HepG2 (cell line): Measurements from ENCODE around the gene ALKBH2. TPM values are rescaled to one million over a fixed set of nuclear protein-coding genes. Genes with fewer than 3 reads are reported as not detected.

ENCODE experiments used
- AGO1 ChIP-seq: fragments of 200-400 bp; formaldehyde crosslinking; IDR thresholded peaks from 2 replicates; pipeline ENCODE4 v1.6.1; 2017; ENCODE audit warnings: mild to moderate bottlenecking, low read depth, low read length, moderate library complexity; ENCODE audit not compliant: poor library complexity, severe bottlenecking
- CEBPG ChIP-seq: IDR thresholded peaks from 2 replicates; pipeline ENCODE4 v1.6.1; 2016
- GFI1 ChIP-seq: sonication (generic); formaldehyde crosslinking; IDR thresholded peaks from 2 replicates; pipeline ENCODE4 v1.5.0; 2020; ENCODE audit warnings: missing genetic modification reagents, mild to moderate bottlenecking, borderline replicate concordance
- GPN1 ChIP-seq: sonication (generic); formaldehyde crosslinking; IDR thresholded peaks from 2 replicates; pipeline ENCODE4 v1.5.1; 2020; ENCODE audit warnings: missing genetic modification reagents, borderline replicate concordance
- MBD4 ChIP-seq: IDR thresholded peaks from 2 replicates; pipeline ENCODE4 v1.6.1; 2012; ENCODE audit warnings: low read length, inconsistent platforms, borderline replicate concordance
- NCOA5 ChIP-seq: sonication (generic); formaldehyde crosslinking; IDR thresholded peaks from 2 replicates; pipeline ENCODE4 v1.4.0; 2020; ENCODE audit warnings: missing genetic modification reagents
- PHB2 ChIP-seq: fragments of 450-650 bp; IDR thresholded peaks from 2 replicates; pipeline ENCODE4 v1.6.1; 2018; ENCODE audit not compliant: partially characterized antibody
- SAP130 ChIP-seq: IDR thresholded peaks from 2 replicates; pipeline ENCODE4 v1.6.1; 2016; ENCODE audit warnings: low read depth
- SIN3A ChIP-seq: IDR thresholded peaks from 2 replicates; pipeline ENCODE4 v1.6.1; 2011; ENCODE audit warnings: low read depth, mild to moderate bottlenecking, control low read depth, low read length, borderline replicate concordance
- ZFY ChIP-seq: sonication (generic); formaldehyde crosslinking; IDR thresholded peaks from 2 replicates; pipeline ENCODE4 v1.4.0; 2020; ENCODE audit warnings: missing genetic modification reagents
- ZNF121 ChIP-seq: sonication (generic); formaldehyde crosslinking; IDR thresholded peaks from 2 replicates; pipeline ENCODE4 v1.5.0; 2020; ENCODE audit warnings: mild to moderate bottlenecking, missing genetic modification reagents
- ZNF263 ChIP-seq: sonication (generic); formaldehyde crosslinking; IDR thresholded peaks from 2 replicates; pipeline ENCODE4 v1.4.0; 2020; ENCODE audit warnings: missing genetic modification reagents
- ZNF292 ChIP-seq: sonication (generic); formaldehyde crosslinking; IDR thresholded peaks from 2 replicates; pipeline ENCODE4 v1.8.1; 2022; ENCODE audit warnings: mild to moderate bottlenecking, low read depth, missing genetic modification reagents, borderline replicate concordance
- ZNF543 ChIP-seq: sonication (generic); formaldehyde crosslinking; IDR thresholded peaks from 2 replicates; pipeline ENCODE4 v1.4.0; 2020; ENCODE audit warnings: mild to moderate bottlenecking, missing genetic modification reagents
- ZNF777 ChIP-seq: sonication (generic); formaldehyde crosslinking; IDR thresholded peaks from 2 replicates; pipeline ENCODE4 v1.4.0; 2020; ENCODE audit warnings: missing genetic modification reagents
- ZSCAN21 ChIP-seq: sonication (generic); formaldehyde crosslinking; IDR thresholded peaks from 2 replicates; pipeline ENCODE4 v1.8.0; 2022; ENCODE audit warnings: mild to moderate bottlenecking, missing genetic modification reagents, moderate library complexity, borderline replicate concordance
- polyA plus RNA-seq, 8 experiments: library from polyadenylated mRNA; depleted of rRNA in 3 of 8; stranded (reverse) in 7 of 8; unstranded in 1 of 8; fragments of >200 nt; fragmentation: Illumina TruSeq in 4 of 8; extraction: Trizol in 4 of 8; gene quantifications; 2 replicates each; pipeline versions ENCODE4 v1.2.1 to v1.2.3, GENCODE V29; 2011 to 2016; ENCODE audit warnings: low read depth in 4 of 8, missing spikeins in 1 of 8, mixed read lengths in 1 of 8; ENCODE audit not compliant: insufficient read depth in 1 of 8
- total RNA-seq, 5 experiments: library from RNA; depleted of rRNA; stranded (reverse); fragments of >200 nt; fragmentation: Illumina TruSeq; extraction: Trizol; gene quantifications; 2 replicates each; pipeline ENCODE4 v1.2.3, GENCODE V29; 2016; ENCODE audit warnings: low read depth in 1 of 5
- TF ChIP-seq, protein P1 (sequence below): IDR thresholded peaks from 2 replicates; pipeline ENCODE4 v1.6.1; 2016
- TF ChIP-seq, protein P2 (sequence below): sonication (generic); formaldehyde crosslinking; IDR thresholded peaks from 2 replicates; pipeline ENCODE4 v1.4.0; 2020; ENCODE audit warnings: missing genetic modification reagents
- TF ChIP-seq, protein P3 (sequence below): sonication (generic); formaldehyde crosslinking; IDR thresholded peaks from 2 replicates; pipeline ENCODE4 v1.5.1; 2020; ENCODE audit warnings: mild to moderate bottlenecking, moderate library complexity, missing genetic modification reagents
- TF ChIP-seq, protein P4 (sequence below): sonication (generic); formaldehyde crosslinking; IDR thresholded peaks from 2 replicates; pipeline ENCODE4 v1.4.0; 2020; ENCODE audit warnings: mild to moderate bottlenecking, missing genetic modification reagents
- TF ChIP-seq, protein P5 (sequence below): sonication (generic); formaldehyde crosslinking; IDR thresholded peaks from 2 replicates; pipeline ENCODE4 v1.5.1; 2020; ENCODE audit warnings: missing genetic modification reagents, mild to moderate bottlenecking, borderline replicate concordance

Gene ALKBH2
- total and polyA plus RNA-seq, 2 of the 13 experiments (the other 11 are each of a cell fraction or from before 2014, with no cell fraction given) = 21.0 to 40.5 TPM

DNA sequence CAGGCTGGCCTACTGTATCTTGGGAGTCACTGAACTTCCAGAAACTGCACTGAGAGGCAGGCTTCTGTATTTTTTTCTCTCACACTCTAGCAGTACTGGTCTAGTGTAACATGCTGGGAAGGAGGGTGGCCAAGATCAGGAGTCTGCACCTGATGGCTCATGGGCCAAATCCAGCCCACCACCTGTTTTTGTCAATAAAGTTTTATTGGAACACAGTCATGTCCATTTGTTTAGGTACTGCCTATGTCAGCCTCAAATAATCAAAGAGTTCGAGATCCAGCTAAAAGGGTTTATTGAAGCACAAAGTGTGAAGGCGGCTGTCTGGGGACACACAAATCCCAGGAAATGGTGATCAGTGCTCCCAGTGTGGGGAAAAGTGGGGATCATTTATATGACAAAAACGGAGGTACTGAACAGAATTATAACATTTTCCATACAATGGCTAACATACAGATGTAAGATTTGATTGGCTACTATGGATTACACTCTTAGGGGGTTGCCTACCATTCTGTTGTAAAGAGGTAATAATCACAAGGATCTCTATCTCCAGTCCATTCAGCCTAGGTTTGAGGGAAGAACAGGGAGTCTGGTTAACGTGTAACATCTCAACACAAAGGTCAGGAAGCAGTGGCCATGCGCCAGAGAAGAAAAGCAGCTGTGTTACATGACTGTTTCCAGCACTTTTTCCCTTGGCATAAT is 28.0 kb downstream of the ALKBH2 start (continued):
- TF ChIP-seq, protein P1, sequence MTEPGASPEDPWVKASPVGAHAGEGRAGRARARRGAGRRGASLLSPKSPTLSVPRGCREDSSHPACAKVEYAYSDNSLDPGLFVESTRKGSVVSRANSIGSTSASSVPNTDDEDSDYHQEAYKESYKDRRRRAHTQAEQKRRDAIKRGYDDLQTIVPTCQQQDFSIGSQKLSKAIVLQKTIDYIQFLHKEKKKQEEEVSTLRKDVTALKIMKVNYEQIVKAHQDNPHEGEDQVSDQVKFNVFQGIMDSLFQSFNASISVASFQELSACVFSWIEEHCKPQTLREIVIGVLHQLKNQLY (CRISPR knock-in tag) = peak; percentile 51; the same call in 1 of the 2 replicates
- TF ChIP-seq ZSCAN21 (CRISPR knock-in tag) (no peak), ZNF777 (CRISPR knock-in tag) (no peak), ZNF292 (CRISPR knock-in tag) (0 out of 2 replicates have a peak, but pooled peaks have one; percentile 14), AGO1 (no peak), ZFY (CRISPR knock-in tag) (0 out of 2 replicates have a peak, but pooled peaks have one; percentile 10), NCOA5 (CRISPR knock-in tag) (no peak), GFI1 (CRISPR knock-in tag) (no peak), ZNF121 (peak; percentile 93), SAP130 (CRISPR knock-in tag) (peak; percentile 77), PHB2 (no peak), CEBPG (CRISPR knock-in tag) (0 out of 2 replicates have a peak, but pooled peaks have one; percentile 14), MBD4 (no peak), GPN1 (CRISPR knock-in tag) (no peak), SIN3A (no peak), ZNF543 (CRISPR knock-in tag) (no peak), ZNF263 (CRISPR knock-in tag) (peak; percentile 48; the same call in 1 of the 2 replicates)
- TF ChIP-seq, protein P2, sequence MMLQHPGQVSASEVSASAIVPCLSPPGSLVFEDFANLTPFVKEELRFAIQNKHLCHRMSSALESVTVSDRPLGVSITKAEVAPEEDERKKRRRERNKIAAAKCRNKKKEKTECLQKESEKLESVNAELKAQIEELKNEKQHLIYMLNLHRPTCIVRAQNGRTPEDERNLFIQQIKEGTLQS (CRISPR knock-in tag) = no peak
- TF ChIP-seq, protein P3, sequence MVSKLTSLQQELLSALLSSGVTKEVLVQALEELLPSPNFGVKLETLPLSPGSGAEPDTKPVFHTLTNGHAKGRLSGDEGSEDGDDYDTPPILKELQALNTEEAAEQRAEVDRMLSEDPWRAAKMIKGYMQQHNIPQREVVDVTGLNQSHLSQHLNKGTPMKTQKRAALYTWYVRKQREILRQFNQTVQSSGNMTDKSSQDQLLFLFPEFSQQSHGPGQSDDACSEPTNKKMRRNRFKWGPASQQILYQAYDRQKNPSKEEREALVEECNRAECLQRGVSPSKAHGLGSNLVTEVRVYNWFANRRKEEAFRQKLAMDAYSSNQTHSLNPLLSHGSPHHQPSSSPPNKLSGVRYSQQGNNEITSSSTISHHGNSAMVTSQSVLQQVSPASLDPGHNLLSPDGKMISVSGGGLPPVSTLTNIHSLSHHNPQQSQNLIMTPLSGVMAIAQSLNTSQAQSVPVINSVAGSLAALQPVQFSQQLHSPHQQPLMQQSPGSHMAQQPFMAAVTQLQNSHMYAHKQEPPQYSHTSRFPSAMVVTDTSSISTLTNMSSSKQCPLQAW (CRISPR knock-in tag) = peak; percentile 48; the same call in 1 of the 2 replicates
- TF ChIP-seq, protein P4, sequence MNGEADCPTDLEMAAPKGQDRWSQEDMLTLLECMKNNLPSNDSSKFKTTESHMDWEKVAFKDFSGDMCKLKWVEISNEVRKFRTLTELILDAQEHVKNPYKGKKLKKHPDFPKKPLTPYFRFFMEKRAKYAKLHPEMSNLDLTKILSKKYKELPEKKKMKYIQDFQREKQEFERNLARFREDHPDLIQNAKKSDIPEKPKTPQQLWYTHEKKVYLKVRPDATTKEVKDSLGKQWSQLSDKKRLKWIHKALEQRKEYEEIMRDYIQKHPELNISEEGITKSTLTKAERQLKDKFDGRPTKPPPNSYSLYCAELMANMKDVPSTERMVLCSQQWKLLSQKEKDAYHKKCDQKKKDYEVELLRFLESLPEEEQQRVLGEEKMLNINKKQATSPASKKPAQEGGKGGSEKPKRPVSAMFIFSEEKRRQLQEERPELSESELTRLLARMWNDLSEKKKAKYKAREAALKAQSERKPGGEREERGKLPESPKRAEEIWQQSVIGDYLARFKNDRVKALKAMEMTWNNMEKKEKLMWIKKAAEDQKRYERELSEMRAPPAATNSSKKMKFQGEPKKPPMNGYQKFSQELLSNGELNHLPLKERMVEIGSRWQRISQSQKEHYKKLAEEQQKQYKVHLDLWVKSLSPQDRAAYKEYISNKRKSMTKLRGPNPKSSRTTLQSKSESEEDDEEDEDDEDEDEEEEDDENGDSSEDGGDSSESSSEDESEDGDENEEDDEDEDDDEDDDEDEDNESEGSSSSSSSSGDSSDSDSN (CRISPR knock-in tag) = no peak
- TF ChIP-seq, protein P5, sequence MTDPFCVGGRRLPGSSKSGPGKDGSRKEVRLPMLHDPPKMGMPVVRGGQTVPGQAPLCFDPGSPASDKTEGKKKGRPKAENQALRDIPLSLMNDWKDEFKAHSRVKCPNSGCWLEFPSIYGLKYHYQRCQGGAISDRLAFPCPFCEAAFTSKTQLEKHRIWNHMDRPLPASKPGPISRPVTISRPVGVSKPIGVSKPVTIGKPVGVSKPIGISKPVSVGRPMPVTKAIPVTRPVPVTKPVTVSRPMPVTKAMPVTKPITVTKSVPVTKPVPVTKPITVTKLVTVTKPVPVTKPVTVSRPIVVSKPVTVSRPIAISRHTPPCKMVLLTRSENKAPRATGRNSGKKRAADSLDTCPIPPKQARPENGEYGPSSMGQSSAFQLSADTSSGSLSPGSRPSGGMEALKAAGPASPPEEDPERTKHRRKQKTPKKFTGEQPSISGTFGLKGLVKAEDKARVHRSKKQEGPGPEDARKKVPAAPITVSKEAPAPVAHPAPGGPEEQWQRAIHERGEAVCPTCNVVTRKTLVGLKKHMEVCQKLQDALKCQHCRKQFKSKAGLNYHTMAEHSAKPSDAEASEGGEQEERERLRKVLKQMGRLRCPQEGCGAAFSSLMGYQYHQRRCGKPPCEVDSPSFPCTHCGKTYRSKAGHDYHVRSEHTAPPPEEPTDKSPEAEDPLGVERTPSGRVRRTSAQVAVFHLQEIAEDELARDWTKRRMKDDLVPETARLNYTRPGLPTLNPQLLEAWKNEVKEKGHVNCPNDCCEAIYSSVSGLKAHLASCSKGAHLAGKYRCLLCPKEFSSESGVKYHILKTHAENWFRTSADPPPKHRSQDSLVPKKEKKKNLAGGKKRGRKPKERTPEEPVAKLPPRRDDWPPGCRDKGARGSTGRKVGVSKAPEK = no peak
